DMS 273 treated with DMSO at 0.1 percent for 48 hours (cell line): ENCODE measurements around the gene PLA2G2E.
"Not testable (repeated sequence)": the region's sequence is repeated elsewhere in the genome, so short reads cannot be mapped to it uniquely, and the experiment has no call there.

Experiments
- DNase-seq: peaks from one replicate; lab custom pipeline; 2025; lab: John Stamatoyannopoulos, UW

Gene PLA2G2E

GRCh38 chr1:19927130-19927421 is 3.7 kb upstream of the PLA2G2E start:
- DNase-seq = not testable (repeated sequence)

GRCh38 chr1:19926296-19927129 is 3.1 kb upstream of the PLA2G2E start:
- DNase-seq = no peak

GRCh38 chr1:19925342-19926070 is 2.1 kb upstream of the PLA2G2E start:
- DNase-seq = no peak

- no peak for DNase-seq
Measured at GRCh38 chr1:19923953-19924346, 533 bp upstream of the PLA2G2E start.

GRCh38 chr1:19922015-19922688 is 1.3 kb downstream of the PLA2G2E start:
- DNase-seq = no peak

- DNase-seq = no peak
Measured at GRCh38 chr1:19921310-19921709, 2.1 kb downstream of the PLA2G2E start.

GRCh38 chr1:19920132-19920710 is 3.2 kb downstream of the PLA2G2E start:
- no peak for DNase-seq

- peak; percentile 19 for DNase-seq
Measured at GRCh38 chr1:19918057-19918456, 5.4 kb downstream of the PLA2G2E start.

- no peak for DNase-seq
Measured at GRCh38 chr1:19910650-19911049, 12.8 kb downstream of the PLA2G2E start.

GRCh38 chr1:19909971-19910370 is 13.4 kb downstream of the PLA2G2E start:
- no peak for DNase-seq

GRCh38 chr1:19909392-19909791 is 14.0 kb downstream of the PLA2G2E start:
- no peak for DNase-seq

- DNase-seq = no peak
Measured at GRCh38 chr1:19907456-19907855, 16.0 kb downstream of the PLA2G2E start.

- no peak for DNase-seq
Measured at GRCh38 chr1:19903621-19904020, 19.8 kb downstream of the PLA2G2E start.

GRCh38 chr1:19901653-19902052 is 21.8 kb downstream of the PLA2G2E start:
- no peak for DNase-seq

GRCh38 chr1:19894218-19894617 is 29.2 kb downstream of the PLA2G2E start:
- no peak for DNase-seq

- no peak for DNase-seq
Measured at GRCh38 chr1:19893687-19894086, 29.7 kb downstream of the PLA2G2E start.

- no peak for DNase-seq
Measured at GRCh38 chr1:19892628-19893168, 30.7 kb downstream of the PLA2G2E start.

- no peak for DNase-seq
Measured at GRCh38 chr1:19892129-19892528, 31.3 kb downstream of the PLA2G2E start.

GRCh38 chr1:19889656-19890055 is 33.8 kb downstream of the PLA2G2E start:
- no peak for DNase-seq

- no peak for DNase-seq
Measured at GRCh38 chr1:19888112-19888511, 35.3 kb downstream of the PLA2G2E start.

- no peak for DNase-seq
Measured at GRCh38 chr1:19885821-19886220, 37.6 kb downstream of the PLA2G2E start.

- DNase-seq = no peak
Measured at GRCh38 chr1:19884312-19884711, 39.1 kb downstream of the PLA2G2E start.
